HPDE6-E6E7 (cell line): ENCODE results near the gene CKAP4.

Experiments
- DNase-seq: peaks from one replicate; pipeline ENCODE4 v3.0.0; 2011; ENCODE audit warnings: missing footprints; ENCODE audit errors: extremely low spot score

Gene CKAP4

GRCh38 chr12:106243620-106244019 is 4.2 kb downstream of the CKAP4 start:
- no peak for DNase-seq

DNA sequence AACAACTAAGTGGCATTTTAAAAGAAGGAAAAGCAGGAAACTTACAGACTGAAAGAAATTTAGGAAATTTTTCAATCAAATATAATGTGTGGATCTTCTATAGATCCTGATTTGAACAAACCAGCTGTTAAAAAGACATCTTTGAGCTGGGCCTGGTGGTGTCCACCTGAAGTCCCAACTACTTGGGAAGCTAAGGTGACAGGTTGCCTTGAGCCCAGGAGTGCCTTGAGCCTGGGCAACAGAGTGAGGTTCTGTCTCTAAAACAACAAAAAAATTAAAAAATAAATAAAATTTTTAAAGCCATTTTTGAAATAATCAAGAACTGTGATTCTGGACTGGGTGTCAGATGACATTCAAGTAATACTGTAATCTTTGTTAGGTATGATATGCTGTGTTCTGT is 7.0 kb downstream of the CKAP4 start:
- no peak for DNase-seq

DNA sequence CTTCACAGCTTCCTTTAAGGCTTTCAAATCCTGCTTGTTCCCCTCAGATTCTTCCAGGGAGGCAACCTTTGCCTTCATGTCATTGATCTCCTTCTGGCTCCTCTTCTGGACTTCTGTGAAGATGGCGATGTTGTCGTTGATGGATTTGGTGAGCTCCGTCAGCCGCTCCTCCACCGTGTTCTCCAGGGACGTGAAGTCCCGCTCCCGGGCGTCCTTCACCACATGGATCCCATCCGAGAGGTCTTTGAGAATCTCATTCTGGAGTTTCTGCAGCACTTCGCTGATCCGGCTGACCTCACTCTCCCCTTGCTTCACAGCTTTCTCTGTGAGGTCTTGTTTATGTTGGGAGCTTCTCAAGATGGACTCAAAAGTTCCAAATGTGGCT is 7.9 kb downstream of the CKAP4 start:
- no peak for DNase-seq

- no peak for DNase-seq
Measured at GRCh38 chr12:106239241-106239950, 8.4 kb downstream of the CKAP4 start.

DNA sequence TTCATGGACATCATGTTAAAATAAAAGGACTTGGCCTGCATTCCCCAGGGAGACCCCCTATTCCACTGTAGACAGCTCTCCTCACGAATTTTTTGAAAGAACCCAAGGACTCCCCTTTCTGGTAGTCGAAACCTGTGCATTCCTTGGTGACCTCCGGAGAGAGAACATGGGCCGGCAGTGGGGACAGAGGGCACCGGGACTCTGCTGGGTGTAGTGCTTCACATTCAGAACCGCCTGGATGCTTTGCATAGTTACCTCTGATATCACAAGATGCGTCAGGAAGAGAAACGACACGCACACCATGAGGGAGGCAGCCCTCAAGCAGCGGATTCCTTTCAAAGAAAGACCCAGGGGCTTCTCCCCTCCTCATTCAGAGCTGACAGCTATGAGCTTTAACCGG is 9.7 kb downstream of the CKAP4 start:
- DNase-seq: no peak

DNA sequence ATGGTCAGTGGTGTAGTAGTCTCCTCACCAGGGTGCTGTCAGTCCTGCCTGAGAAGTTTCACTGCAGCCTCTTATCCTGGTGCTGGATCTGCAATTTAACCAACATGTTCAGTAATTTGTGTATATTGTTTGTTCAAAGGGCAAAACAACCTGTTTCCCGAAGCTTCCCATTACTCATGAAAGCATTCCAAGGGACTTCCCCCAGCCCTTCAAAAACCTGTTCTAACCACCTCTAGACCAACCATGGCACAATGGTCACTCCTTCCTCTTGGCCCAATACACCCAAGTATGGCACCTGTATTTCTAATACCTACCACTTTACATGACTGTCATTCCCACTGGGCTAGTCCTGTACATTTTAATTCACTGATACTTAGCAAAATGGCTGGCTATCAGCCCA is 12.1 kb downstream of the CKAP4 start:
- DNase-seq: no peak

DNA sequence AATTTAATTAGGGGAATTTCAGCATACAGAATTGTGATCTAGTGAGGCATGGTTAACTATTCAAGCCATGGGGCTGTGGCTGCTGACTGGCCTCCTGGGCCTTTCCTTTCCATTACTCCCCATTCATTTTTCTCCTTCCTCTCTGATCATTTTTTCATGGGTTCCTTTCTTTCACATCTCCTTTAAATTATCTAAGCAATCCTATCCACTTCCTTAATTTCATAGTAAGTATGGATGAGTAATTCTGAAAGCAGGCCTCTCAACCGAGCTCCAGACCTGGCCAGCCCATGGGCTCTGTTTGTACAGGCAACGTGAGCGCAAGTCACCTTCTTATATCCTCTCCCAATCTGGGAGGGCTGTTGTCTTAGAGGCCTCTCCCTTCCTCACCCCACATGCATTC is 13.4 kb downstream of the CKAP4 start:
- peak; percentile 59 for DNase-seq

GRCh38 chr12:106233011-106233410 is 14.8 kb downstream of the CKAP4 start:
- DNase-seq: no peak

DNA sequence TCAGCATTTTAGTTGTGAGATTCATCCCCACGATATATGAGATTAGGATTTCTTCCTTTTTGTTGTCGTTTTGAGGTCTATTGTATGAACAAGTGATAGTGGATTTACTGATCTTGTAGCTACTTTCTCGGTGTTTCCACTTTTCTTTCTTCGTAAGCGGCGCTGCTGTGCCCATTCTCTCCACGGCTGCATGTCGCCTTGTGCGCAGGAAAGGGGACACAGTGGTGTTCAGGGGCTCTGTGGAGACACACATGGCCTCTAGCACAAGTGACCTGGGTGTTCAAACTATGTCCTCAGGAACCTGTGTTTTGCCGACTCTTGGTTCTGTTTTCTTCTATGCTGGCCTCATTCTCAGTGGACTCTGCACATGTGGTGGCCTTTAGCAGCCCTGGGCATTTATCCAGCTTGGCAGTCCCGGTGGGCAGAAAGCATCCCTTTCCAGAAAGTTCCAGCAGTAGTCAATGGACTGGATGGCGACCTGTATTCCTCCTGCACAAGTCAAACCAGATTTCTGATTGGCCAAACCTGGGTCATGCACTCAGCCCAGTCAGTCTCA is 18.7 kb downstream of the CKAP4 start:
- DNase-seq: no peak

GRCh38 chr12:106228320-106228710 is 19.5 kb downstream of the CKAP4 start:
- no peak for DNase-seq

- peak; percentile 77 for DNase-seq
Measured at GRCh38 chr12:106227641-106228319, 20.0 kb downstream of the CKAP4 start.

DNA sequence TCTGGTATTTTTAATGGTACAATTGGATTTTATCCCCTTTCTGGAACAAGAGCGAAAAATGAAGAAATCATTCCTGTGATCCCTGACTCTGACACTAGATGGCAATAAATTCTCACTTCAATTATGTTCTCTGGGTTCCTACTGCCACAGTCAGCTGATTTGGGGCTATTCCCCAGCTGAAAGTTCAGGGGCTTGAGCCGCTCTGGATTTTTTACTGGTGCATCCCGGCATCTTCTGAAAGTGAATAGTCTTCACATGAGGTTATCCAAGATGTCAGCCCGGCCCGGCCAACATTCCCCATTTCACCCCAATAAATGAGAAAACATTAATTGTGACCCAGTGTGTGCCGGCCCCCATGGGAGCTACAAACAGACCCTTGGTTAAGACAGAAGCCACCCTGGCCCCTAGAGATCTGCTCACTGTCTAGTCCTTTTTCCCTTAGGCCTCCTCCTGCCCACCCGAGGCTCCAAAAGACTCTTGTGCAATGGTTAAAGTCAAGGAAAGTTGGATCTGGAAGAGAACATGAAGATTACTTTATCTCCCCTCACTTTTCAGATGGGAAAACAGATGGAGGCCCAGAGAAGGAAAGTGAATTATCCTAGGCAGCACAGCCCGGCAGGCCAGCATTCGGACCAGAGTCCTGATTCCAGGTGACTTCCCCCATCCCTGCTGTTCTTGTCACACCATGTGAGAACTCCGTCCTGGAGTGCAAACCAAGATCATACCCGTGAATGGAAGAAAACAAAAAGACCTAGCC is 20.8 kb downstream of the CKAP4 start:
- peak; percentile 81 for DNase-seq

GRCh38 chr12:106224355-106224706 is 23.5 kb downstream of the CKAP4 start:
- no peak for DNase-seq

- peak; percentile 80 for DNase-seq
Measured at GRCh38 chr12:106223485-106224354, 24.1 kb downstream of the CKAP4 start.

- no peak for DNase-seq
Measured at GRCh38 chr12:106220536-106220935, 27.3 kb downstream of the CKAP4 start.

DNA sequence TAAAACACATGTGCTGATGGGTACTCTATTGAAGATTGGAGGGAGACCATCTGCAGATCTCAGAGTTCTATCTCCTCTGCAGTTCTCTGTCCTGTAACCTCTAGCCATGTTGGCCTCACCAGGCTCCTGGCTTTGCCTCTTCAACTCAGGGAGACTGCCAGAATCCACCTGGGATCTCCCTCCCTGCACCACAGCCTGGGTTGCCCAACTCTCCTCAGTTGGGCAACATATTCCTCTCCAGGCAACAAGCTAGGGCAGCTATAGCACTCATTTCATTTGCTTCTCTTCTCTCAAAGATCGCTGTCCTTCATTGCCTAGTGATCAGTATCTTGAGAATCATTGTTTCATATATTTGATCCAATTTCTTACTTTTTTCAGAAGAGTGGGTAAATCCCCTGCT is 28.8 kb downstream of the CKAP4 start:
- DNase-seq: no peak

DNA sequence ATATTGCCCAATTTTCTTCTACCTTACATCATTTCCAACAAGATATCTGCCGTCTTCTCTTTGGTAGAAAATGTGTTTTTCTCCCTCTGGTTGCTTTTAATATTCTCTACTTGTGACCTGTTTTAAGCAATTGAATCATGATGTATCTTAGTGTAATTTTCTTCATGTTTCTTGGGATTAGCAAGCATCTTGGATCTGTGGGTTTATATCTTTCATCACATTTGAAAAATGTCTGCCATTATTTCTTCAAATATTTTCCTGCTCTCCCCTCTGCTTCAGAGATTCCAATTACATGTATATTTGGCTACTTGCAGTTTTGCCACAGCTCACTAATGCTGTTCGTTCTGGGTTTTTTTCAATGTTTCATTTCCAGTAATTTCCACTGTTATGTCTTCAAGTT is 30.1 kb downstream of the CKAP4 start:
- DNase-seq: no peak

- no peak for DNase-seq
Measured at GRCh38 chr12:106214571-106214970, 33.2 kb downstream of the CKAP4 start.

- no peak for DNase-seq
Measured at GRCh38 chr12:106213662-106214061, 34.2 kb downstream of the CKAP4 start.

- DNase-seq: no peak
Measured at GRCh38 chr12:106211973-106212372, 35.8 kb downstream of the CKAP4 start.

- no peak for DNase-seq
Measured at GRCh38 chr12:106205208-106206069, 42.4 kb downstream of the CKAP4 start.
